Immature natural killer cell (primary cell): ENCODE results near the gene TSPAN18. TPM values are rescaled to one million over a fixed set of nuclear protein-coding genes. Genes with fewer than 3 reads are reported as not detected.

Source experiments
- DNase-seq, 3 donors: peaks; one replicate each; pipeline ENCODE4 v3.0.0; 2022; ENCODE audit warnings: mixed read lengths in 1 of 3
- H3K27ac Mint-ChIP-seq, 6 donors: one replicate each; pipeline ENCODE4 v1.8.0; 2020; ENCODE audit warnings: mixed read lengths in 6 of 6, mild to moderate bottlenecking in 5 of 6, inconsistent platforms in 4 of 6, moderate library complexity in 3 of 6
- H3K27me3 Mint-ChIP-seq, 3 donors: one replicate each; pipeline ENCODE4 v1.8.0; 2020 to 2021; ENCODE audit warnings: low read depth in 3 of 3, mild to moderate bottlenecking in 3 of 3, mixed read lengths in 3 of 3, moderate library complexity in 3 of 3, inconsistent platforms in 1 of 3
- H3K36me3 Mint-ChIP-seq, 3 donors: one replicate each; pipeline ENCODE4 v1.8.0; 2020; ENCODE audit warnings: mixed read lengths in 3 of 3, inconsistent platforms in 2 of 3, mild to moderate bottlenecking in 2 of 3
- H3K4me1 Mint-ChIP-seq, 2 donors: one replicate each; pipeline ENCODE4 v1.8.0; 2020; ENCODE audit warnings: inconsistent platforms in 2 of 2, mild to moderate bottlenecking in 2 of 2, mixed read lengths in 2 of 2, moderate library complexity in 1 of 2
- H3K4me3 Mint-ChIP-seq, 5 donors: one replicate each; pipeline ENCODE4 v1.8.0; 2020; ENCODE audit warnings: mild to moderate bottlenecking in 5 of 5, mixed read lengths in 5 of 5, inconsistent platforms in 3 of 5, moderate library complexity in 3 of 5
- H3K9me3 Mint-ChIP-seq, 6 donors: one replicate each; pipeline ENCODE4 v1.8.0; 2020; ENCODE audit warnings: mild to moderate bottlenecking in 6 of 6, mixed read lengths in 6 of 6, inconsistent platforms in 4 of 6, moderate library complexity in 3 of 6
- polyA plus RNA-seq, 3 donors: library from polyadenylated mRNA; unstranded; fragments of 300-500 nt; fragmentation: Illumina TruSeq; gene quantifications; one replicate each; pipeline ENCODE4 v1.2.3, GENCODE V29; 2021

TSPAN18 gene
- polyA plus RNA-seq, 3 donors from 2014 or later: 0.84 to 0.93 (median 0.86) TPM

- no peaks in the 10 kb centered on the region for H3K36me3 Mint-ChIP-seq
- H3K9me3 Mint-ChIP-seq: no peaks in the 10 kb centered on the region
- no peak overlapping the region for H3K4me3 Mint-ChIP-seq
- no peak overlapping the region for H3K27ac Mint-ChIP-seq
- no peaks in the 10 kb centered on the region for H3K4me1 Mint-ChIP-seq
- no peak for DNase-seq
- peaks cover 7 to 15% (median 10%) of the 10 kb centered on the region in 3 donors for H3K27me3 Mint-ChIP-seq
Observed at GRCh38 chr11:44736791-44737190, 10.0 kb downstream of the TSPAN18 start.

DNA sequence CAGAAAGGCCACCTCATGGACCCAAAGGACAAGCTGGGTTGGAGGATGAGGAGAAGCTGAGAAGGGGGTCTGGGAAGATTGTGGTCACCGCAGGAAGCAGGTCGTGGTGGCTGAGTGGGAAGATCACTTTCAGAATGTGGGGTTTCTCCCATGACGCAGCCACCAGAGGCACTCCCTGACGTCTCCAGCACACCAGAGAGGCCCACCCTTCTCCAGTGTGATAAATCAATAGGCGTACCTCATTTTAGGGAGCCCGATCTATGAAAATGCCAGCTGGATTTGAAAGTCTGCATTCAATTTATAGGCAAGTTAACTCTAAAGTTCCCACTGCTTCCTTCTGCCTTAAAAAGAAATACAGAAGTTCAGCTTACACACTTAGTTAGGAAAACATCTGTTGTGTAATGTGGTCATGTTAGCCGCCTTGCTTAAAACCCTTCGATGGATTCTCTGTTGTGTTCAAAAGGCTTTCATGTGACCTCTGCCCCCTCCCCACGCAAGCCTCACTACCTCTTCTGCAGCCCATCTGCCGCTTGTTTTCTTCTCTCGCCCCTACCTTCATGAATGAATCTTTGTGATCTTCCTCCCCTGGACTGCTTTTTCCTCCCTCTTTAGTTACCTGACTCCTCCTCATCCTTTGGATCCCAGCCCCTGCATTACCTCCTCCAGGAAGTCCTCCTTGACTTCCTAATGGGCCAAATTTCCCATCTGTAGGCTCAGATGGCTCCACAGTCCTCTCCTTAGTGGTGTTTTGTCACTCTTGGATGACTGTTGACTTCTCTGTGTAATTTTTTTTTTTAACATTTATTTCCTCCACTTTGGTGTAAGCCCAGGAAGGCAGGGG lies 10.7 kb downstream of the TSPAN18 start:
- H3K4me3 Mint-ChIP-seq: no peak overlapping the region
- no peak overlapping the region for H3K27ac Mint-ChIP-seq

GRCh38 chr11:44738791-44739190 lies 12.0 kb downstream of the TSPAN18 start:
- no peak overlapping the region for H3K4me3 Mint-ChIP-seq
- no peaks in the 10 kb centered on the region for H3K9me3 Mint-ChIP-seq
- peaks cover 6 to 16% (median 11%) of the 10 kb centered on the region in 3 donors for H3K27me3 Mint-ChIP-seq
- H3K36me3 Mint-ChIP-seq: no peaks in the 10 kb centered on the region
- H3K4me1 Mint-ChIP-seq: no peaks in the 10 kb centered on the region
- DNase-seq: no peak
- no peak overlapping the region for H3K27ac Mint-ChIP-seq

More for the DNA sequence above, 10.7 kb downstream of the TSPAN18 start:
- no peaks in the 10 kb centered on the region for H3K36me3 Mint-ChIP-seq
- peaks cover 7 to 15% (median 11%) of the 10 kb centered on the region in 3 donors for H3K27me3 Mint-ChIP-seq
- H3K9me3 Mint-ChIP-seq: no peaks in the 10 kb centered on the region
- no peak for DNase-seq
- no peaks in the 10 kb centered on the region for H3K4me1 Mint-ChIP-seq

GRCh38 chr11:44740967-44741366 lies 14.2 kb downstream of the TSPAN18 start:
- no peaks in the 10 kb centered on the region for H3K4me1 Mint-ChIP-seq
- no peaks in the 10 kb centered on the region for H3K36me3 Mint-ChIP-seq
- no peak for DNase-seq
- H3K4me3 Mint-ChIP-seq: no peak overlapping the region
- no peak overlapping the region for H3K27ac Mint-ChIP-seq
- H3K9me3 Mint-ChIP-seq: no peaks in the 10 kb centered on the region
- peaks cover 6 to 17% (median 8%) of the 10 kb centered on the region in 3 donors for H3K27me3 Mint-ChIP-seq

DNA sequence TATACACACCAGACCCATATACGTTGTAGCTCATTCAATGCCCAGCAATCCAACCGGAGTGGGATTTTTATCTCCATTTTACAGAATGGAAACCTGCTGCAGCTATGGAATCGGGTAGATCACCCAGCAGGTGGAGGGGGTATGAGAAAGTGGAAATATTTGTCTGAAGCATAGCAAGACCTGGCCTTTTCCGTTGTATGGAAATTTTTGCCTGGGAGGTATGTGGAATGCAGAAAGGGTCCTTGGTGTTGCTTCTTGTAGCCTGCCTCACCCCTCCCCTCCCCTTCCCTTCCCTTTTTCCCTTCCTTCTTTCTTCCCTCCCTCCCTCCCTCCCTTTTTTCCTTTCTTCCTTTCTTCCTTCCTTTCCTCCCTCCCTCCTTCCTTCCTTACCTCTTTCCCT lies 15.2 kb downstream of the TSPAN18 start:
- Mint-ChIP-seq H3K4me3 (no peak overlapping the region), H3K27ac (no peak overlapping the region), H3K9me3 (no peaks in the 10 kb centered on the region), H3K36me3 (no peaks in the 10 kb centered on the region), H3K4me1 (no peaks in the 10 kb centered on the region), H3K27me3 (peaks cover 6 to 17% (median 8%) of the 10 kb centered on the region in 3 donors)
- DNase-seq: no peak

- Mint-ChIP-seq H3K27ac (no peak overlapping the region), H3K9me3 (peaks cover 0 to 1% (median 0%) of the 10 kb centered on the region in 6 donors), H3K27me3 (peaks cover 6 to 17% (median 10%) of the 10 kb centered on the region in 3 donors), H3K36me3 (no peaks in the 10 kb centered on the region), H3K4me1 (no peaks in the 10 kb centered on the region), H3K4me3 (no peak overlapping the region)
- no peak for DNase-seq
Observed at GRCh38 chr11:44742508-44743246, 15.9 kb downstream of the TSPAN18 start.

- H3K36me3 Mint-ChIP-seq: no peaks in the 10 kb centered on the region
- H3K27me3 Mint-ChIP-seq: peaks cover 6 to 17% (median 10%) of the 10 kb centered on the region in 3 donors
- no peak for DNase-seq
- peaks cover 0 to 1% (median 0%) of the 10 kb centered on the region in 6 donors for H3K9me3 Mint-ChIP-seq
- H3K4me3 Mint-ChIP-seq: no peak overlapping the region
- H3K4me1 Mint-ChIP-seq: no peaks in the 10 kb centered on the region
- no peak overlapping the region for H3K27ac Mint-ChIP-seq
Observed at GRCh38 chr11:44743326-44743725, 16.6 kb downstream of the TSPAN18 start.

DNA sequence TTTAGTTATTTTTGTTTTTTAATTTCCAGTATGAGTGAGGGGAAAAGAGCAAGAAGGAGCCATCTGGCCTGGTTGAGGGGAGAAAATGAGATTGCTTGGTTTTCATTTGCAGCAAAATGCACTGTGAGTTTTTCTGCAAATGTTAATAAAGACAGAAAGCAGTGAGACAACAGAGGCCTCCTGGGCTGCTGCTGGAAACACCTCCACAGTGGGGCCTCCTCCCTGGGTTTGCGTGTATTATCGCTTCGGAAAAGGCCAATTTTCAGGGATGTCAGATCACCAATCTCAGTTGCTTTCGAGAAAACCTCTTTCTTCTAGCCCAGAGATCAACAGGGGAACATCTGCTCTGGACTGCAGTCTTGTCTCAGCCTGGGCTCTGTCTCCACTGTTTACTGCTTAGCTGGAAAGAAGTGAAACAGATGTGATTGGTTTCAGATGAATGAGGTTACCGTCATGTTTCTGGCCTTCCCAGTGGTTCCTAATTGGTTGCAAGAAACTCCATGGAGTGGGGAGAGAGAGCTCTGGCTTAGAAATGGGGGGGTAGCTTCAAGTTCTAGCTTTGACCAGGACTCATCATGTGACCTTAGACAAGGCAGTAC lies 17.3 kb downstream of the TSPAN18 start:
- DNase-seq: no peak
- Mint-ChIP-seq H3K4me3 (no peak overlapping the region), H3K4me1 (no peaks in the 10 kb centered on the region), H3K27me3 (peaks cover 6 to 18% (median 12%) of the 10 kb centered on the region in 3 donors), H3K9me3 (peaks cover 0 to 1% (median 0%) of the 10 kb centered on the region in 6 donors), H3K27ac (no peak overlapping the region), H3K36me3 (no peaks in the 10 kb centered on the region)

DNA sequence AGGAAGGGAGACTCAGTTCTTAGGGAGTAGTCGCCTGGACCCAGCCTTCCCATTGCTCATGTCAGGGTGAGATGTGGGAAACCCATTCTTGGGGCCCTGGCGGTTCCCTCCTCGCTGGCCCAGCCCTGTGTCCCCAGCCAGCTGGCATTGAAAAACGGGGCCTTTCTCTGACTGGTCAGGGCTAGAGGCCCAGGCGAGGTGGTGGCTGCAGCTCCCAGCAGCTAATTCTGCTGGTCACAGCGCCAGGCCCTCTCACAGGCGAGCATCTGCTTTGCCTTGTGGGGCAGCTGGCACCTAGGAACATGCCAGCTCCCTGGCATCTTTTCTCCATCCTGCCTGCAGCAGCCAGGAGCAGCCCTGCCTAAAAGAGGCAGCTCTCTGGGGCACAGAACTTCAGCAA lies 20.1 kb downstream of the TSPAN18 start:
- Mint-ChIP-seq H3K27ac (no peak overlapping the region), H3K4me3 (no peak overlapping the region), H3K27me3 (peaks cover 0 to 10% (median 6%) of the 10 kb centered on the region in 3 donors), H3K9me3 (peaks cover 0 to 1% (median 0%) of the 10 kb centered on the region in 6 donors), H3K4me1 (no peaks in the 10 kb centered on the region), H3K36me3 (no peaks in the 10 kb centered on the region)
- DNase-seq: no peak

- H3K4me1 Mint-ChIP-seq: no peaks in the 10 kb centered on the region
- H3K36me3 Mint-ChIP-seq: no peaks in the 10 kb centered on the region
- no peak overlapping the region for H3K4me3 Mint-ChIP-seq
- peaks cover 0 to 8% (median 6%) of the 10 kb centered on the region in 3 donors for H3K27me3 Mint-ChIP-seq
- H3K9me3 Mint-ChIP-seq: peaks cover 0 to 1% (median 0%) of the 10 kb centered on the region in 6 donors
- H3K27ac Mint-ChIP-seq: no peak overlapping the region
- DNase-seq: no peak
Observed at GRCh38 chr11:44747316-44747715, 20.6 kb downstream of the TSPAN18 start.

DNA sequence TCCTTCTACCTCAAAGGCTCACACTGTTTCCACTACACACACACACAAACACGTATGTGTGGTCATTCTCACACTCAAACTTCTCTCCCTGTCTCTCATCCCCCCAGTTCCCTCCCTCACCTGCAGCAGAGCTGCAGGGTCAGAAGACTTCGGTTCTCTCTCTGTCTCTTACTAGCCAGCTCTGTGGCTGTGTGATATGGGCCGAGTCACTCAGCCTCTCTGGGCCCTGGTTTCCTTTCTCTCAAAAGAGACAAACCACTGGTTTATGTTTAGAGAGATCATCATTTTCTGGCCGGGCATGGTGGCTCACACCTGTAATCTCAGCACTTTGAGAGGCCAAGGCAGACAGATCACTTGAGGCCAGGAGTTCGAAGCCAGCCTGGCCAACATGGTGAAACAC lies 21.1 kb downstream of the TSPAN18 start:
- Mint-ChIP-seq H3K27ac (no peak overlapping the region), H3K9me3 (peaks cover 0 to 1% (median 0%) of the 10 kb centered on the region in 6 donors), H3K4me1 (no peaks in the 10 kb centered on the region), H3K36me3 (no peaks in the 10 kb centered on the region), H3K4me3 (no peak overlapping the region), H3K27me3 (peaks cover 0 to 8% (median 6%) of the 10 kb centered on the region in 3 donors)
- DNase-seq: no peak

DNA sequence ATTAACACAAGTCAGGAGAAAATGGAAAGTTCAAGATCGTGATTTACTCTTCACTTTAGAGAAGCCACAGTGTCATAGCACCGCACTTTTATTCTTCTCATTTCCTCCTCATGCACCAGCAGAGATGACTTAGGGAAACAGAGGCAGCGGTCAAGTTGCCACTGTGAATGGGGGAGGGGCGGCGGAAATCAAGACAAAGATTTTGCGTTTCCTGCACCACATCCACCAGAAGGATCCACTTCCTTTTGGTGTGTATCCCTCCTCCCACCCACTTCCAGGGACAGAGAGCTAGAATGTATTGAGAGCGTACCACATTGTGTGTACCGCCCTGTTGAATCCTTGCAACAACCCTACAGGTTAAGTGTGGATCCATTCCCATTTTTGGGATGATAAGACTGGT lies 21.8 kb downstream of the TSPAN18 start:
- Mint-ChIP-seq H3K4me3 (no peak overlapping the region), H3K9me3 (peaks cover 0 to 1% (median 0%) of the 10 kb centered on the region in 6 donors), H3K27ac (no peak overlapping the region), H3K4me1 (no peaks in the 10 kb centered on the region), H3K36me3 (no peaks in the 10 kb centered on the region), H3K27me3 (peaks cover 0 to 7% (median 4%) of the 10 kb centered on the region in 3 donors)
- DNase-seq: no peak

DNA sequence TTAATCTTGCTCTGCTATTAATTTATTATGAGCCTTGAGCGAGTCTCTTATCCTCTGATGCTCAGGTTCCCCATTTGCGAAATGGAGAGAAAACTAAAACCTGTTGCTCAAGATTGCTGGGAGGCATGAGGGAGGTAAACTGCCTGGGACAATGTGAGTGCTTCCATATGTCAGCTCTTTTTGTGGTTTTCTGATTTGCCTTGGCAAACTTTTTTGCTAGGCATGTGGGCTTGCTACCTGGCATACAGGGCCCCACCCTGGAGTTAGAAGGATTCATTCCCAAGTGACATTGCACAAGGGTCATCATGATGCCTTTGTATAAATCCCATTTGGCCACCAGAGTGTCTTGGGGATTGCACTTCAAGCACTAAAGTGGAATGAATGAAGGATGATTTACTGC lies 22.4 kb downstream of the TSPAN18 start:
- Mint-ChIP-seq H3K9me3 (peaks cover 0 to 1% (median 0%) of the 10 kb centered on the region in 6 donors), H3K4me1 (no peaks in the 10 kb centered on the region), H3K36me3 (no peaks in the 10 kb centered on the region), H3K27ac (no peak overlapping the region), H3K4me3 (no peak overlapping the region), H3K27me3 (peaks cover 0 to 7% (median 4%) of the 10 kb centered on the region in 3 donors)
- DNase-seq: no peak
